ENCODE results near the gene TRIM27.

DNA sequence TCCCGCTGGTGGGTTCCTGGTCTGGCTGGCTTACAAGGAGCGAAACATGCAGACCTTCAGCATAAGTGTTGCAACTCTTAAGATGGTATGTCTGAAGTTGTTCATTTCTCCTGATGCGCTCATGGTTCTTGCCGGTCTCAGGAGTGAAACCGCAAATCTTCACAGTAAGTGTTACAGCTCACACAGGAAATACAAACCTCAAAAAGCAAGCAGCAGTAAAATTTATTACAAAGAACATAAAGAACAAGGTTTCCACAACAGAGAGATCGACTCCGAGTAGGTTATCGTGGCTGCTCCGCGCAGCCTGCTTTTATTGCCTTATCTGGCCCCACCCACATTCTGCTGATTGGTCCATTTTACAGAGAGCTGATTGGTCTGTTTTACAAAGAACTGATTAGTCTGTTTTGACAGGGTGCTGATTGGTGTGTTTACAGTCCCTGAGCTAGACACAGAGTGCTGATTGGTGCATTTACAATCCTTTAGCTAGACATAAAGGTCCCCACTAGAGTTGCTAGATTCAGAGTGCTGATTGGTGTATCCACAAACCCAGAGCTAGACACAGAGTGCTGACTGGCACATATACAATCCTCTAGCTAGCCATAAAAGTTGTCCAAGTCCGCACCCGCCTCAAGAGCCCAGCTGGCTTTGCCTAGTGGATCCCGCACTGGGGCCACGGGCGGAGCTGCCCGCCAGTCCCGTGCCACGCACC lies 39.2 kb downstream of the TRIM27 start:
- TF ChIP-seq YY1 (IDR thresholded peaks at IDR 0.05; ENCODE audit: insufficient read depth, insufficient read length) (no peak), SUZ12 (IDR thresholded peaks at IDR 0.05; ENCODE audit: extremely low read depth, insufficient read depth, insufficient read length) (no peak)

Data from NT2/D1 (cell line).